ENCODE measurements around the gene PCCA. TPM values are rescaled to one million over a fixed set of nuclear protein-coding genes. Genes with fewer than 3 reads are reported as not detected.
"Not testable (repeated sequence)": the region's sequence is repeated elsewhere in the genome, so short reads cannot be mapped to it uniquely, and the experiment has no call there.

PCCA gene
- total and polyA plus RNA-seq, 9 donors: 23.5 to 62.4 (median 45.8) TPM

DNA sequence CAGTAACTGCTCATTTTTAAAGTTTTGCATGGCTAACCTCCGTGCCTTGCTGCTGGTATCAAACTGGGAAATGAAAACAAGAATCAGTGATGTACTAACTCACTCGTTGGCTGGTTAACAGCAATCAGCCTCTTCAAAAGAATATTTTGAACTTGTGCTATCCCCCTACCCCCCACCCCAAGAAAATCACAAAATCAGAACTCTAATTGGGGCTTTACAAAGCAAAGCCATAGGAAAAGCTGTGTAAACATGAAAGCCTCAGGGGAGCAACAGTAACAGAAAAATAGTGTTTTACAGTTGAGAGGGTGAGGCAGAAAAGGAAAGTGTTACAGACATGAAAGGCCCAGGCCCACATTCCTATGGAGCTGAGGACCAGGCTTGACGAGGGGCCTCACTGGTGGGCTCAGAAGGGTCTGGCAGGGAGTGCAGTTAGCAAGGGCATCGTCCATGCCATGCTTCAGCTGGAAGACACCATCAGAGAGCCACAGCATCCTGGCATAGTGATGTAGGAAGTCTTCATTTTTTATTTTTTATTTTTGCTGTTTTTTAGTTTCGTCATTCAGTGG is 217.6 kb downstream of the PCCA start:
- Histone ChIP-seq H3K4me1 (ENCODE audit: insufficient read depth) (no peaks in the 10 kb centered on the region), H3K36me3 (no peaks in the 10 kb centered on the region), H3K9me3 (no peaks in the 10 kb centered on the region), H3K27me3 (no peaks in the 10 kb centered on the region), H3K4me3 (no peak overlapping the region), H3K27ac (no peak overlapping the region)
- TF ChIP-seq, protein P1, sequence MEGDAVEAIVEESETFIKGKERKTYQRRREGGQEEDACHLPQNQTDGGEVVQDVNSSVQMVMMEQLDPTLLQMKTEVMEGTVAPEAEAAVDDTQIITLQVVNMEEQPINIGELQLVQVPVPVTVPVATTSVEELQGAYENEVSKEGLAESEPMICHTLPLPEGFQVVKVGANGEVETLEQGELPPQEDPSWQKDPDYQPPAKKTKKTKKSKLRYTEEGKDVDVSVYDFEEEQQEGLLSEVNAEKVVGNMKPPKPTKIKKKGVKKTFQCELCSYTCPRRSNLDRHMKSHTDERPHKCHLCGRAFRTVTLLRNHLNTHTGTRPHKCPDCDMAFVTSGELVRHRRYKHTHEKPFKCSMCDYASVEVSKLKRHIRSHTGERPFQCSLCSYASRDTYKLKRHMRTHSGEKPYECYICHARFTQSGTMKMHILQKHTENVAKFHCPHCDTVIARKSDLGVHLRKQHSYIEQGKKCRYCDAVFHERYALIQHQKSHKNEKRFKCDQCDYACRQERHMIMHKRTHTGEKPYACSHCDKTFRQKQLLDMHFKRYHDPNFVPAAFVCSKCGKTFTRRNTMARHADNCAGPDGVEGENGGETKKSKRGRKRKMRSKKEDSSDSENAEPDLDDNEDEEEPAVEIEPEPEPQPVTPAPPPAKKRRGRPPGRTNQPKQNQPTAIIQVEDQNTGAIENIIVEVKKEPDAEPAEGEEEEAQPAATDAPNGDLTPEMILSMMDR (IDR thresholded peaks at IDR 0.05): no peak
- no peak for TF ChIP-seq EP300 (IDR thresholded peaks at IDR 0.05)
- TF ChIP-seq POLR2A (IDR thresholded peaks at IDR 0.05): no peak
- intact Hi-C loops (cut with DNase I): no loop called here
- 58 to 70% (median 59%) methylated on average over 5 of the region's 5 CpGs for WGBS, 3 donors
- no peak for DNase-seq

DNA sequence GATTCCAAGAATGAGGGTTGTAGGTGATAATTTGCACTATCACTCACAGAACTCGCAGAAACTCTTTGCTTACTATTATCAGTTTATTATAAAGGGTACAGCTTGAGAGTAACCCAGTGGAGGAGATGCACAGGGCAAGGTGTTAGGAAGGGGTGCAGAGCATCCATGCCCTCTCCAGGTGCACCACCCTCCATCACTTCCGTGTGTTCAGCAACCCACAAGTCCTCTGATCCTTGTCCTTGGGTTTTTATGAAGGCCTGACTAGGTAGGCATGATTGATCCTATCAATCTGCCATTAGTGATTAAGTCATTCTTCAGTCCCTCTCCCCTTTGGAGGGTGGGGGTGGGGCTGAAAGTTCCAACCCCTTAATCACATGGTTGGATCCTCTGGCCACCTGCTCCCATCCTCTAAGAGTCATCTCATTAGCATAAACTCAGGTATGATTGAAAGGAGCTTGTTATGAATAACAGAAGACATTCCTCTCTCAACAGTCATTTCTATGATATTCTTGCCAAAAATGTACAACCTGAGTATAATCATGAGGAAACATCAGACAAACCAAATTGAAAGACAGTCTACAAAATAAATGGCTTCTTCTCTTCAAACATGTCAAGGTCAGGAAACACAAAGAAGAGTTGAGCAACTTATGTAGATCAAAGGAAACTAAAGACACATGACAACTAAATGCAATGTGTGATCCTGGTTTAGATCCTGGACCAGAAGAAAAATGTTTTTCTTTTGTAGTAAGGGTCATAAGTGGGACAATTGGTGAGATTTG is 225.4 kb downstream of the PCCA start:
- Histone ChIP-seq H3K4me1 (ENCODE audit: insufficient read depth) (no peaks in the 10 kb centered on the region), H3K27ac (no peak overlapping the region), H3K4me3 (no peak overlapping the region), H3K9me3 (no peaks in the 10 kb centered on the region), H3K27me3 (no peaks in the 10 kb centered on the region), H3K36me3 (no peaks in the 10 kb centered on the region)
- no peak for DNase-seq
- TF ChIP-seq POLR2A (IDR thresholded peaks at IDR 0.05) (no peak), EP300 (IDR thresholded peaks at IDR 0.05) (no peak)
- TF ChIP-seq, protein P1 (IDR thresholded peaks at IDR 0.05): no peak
- WGBS, 3 donors: 90 to 93% (median 92%) methylated on average over 2 of the region's 2 CpGs
- intact Hi-C loops (cut with DNase I): no loop called here

DNA sequence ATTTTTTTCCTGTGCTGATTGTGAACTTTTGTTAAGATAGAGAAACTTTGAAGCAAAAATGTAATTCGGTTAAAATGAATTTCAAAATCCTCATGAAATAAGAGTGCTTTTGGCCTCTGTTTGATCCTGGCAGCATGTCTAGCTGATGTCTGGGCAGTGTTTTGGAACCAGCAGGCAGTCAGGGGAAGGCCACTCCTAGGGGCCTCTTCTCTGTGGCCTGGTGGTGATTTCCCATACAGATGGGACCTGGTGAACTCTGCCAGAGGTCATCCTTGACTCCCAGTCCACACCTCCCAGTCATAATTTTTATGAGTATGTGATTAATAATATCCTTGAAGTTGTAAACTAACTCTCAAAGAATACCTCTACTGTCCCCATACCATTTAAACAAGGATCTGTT is 226.6 kb downstream of the PCCA start:
- no peaks in the 10 kb centered on the region for H3K36me3 ChIP-seq
- no peak for DNase-seq
- 82 to 91% (median 87%) methylated on average over 1 of the region's 1 CpG for WGBS, 3 donors
- TF ChIP-seq EP300 (IDR thresholded peaks at IDR 0.05): no peak
- no peak for TF ChIP-seq POLR2A (IDR thresholded peaks at IDR 0.05)
- TF ChIP-seq, protein P1 (IDR thresholded peaks at IDR 0.05): no peak
- H3K4me3 ChIP-seq: no peak overlapping the region
- no peaks in the 10 kb centered on the region for H3K9me3 ChIP-seq
- H3K27me3 ChIP-seq: no peaks in the 10 kb centered on the region
- intact Hi-C loops (cut with DNase I): no loop called here
- no peak overlapping the region for H3K27ac ChIP-seq
- no peaks in the 10 kb centered on the region for H3K4me1 ChIP-seq (ENCODE audit: insufficient read depth)

DNA sequence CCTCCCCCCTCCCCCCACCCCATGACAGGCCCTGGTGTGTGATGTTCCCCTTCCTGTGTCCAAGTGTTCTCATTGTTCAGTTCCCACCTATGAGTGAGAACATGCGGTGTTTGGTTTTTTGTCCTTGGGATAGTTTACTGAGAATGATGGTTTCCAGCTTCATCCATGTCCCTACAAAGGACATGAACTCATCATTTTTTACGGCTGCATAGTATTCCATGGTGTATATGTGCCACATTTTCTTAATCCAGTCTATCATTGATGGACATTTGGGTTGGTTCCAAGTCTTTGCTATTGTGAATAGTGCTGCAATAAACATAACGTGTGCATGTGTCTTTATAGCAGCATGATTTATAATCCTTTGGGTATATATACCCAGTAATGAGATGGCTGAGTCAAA is 229.6 kb downstream of the PCCA start:
- H3K9me3 ChIP-seq; DNase-seq; H3K36me3 ChIP-seq; H3K4me3 ChIP-seq; intact Hi-C loops (cut with DNase I); H3K27ac ChIP-seq; H3K27me3 ChIP-seq; H3K4me1 ChIP-seq (ENCODE audit: insufficient read depth): not testable (repeated sequence)
- whole genome bisulfite sequencing, 3 donors: 93 to 99% (median 98%) methylated on average over 3 of the region's 3 CpGs

DNA sequence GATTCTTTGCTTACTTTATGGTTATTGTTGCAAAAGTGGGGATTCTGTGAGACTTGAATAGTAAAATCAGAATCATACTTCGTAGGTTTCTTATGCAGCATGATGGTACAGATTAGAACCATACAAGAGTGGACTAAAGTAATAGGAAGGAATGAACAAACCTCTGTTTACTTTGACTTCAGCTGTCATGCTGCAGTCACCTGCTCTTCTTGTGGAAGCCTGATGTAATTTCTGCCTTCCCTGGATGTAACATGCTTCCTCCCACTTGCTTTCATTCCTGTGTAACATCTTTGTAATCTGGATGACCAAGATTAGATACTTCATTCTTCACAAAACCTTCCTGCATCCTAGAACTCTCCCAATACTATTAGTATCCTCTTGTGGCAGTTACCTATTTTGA is 235.0 kb downstream of the PCCA start:
- H3K4me1 ChIP-seq (ENCODE audit: insufficient read depth): no peaks in the 10 kb centered on the region
- no peaks in the 10 kb centered on the region for H3K36me3 ChIP-seq
- no peak overlapping the region for H3K27ac ChIP-seq
- H3K9me3 ChIP-seq: no peaks in the 10 kb centered on the region
- no peak for TF ChIP-seq POLR2A (IDR thresholded peaks at IDR 0.05)
- no peak for TF ChIP-seq EP300 (IDR thresholded peaks at IDR 0.05)
- TF ChIP-seq, protein P1 (IDR thresholded peaks at IDR 0.05): no peak
- no peak overlapping the region for H3K4me3 ChIP-seq
- H3K27me3 ChIP-seq: no peaks in the 10 kb centered on the region
- DNase-seq: no peak
- intact Hi-C loops (cut with DNase I): no loop called here
- WGBS, 3 donors: 95 to 100% (median 96%) methylated on average over 1 of the region's 1 CpG
